ENCODE measurements around the gene LAYN. TPM values are rescaled to one million over a fixed set of nuclear protein-coding genes. Genes with fewer than 3 reads are reported as not detected.

LAYN gene
- polyA plus RNA-seq, 3 donors, result 2.0 to 13.4 (median 4.9) TPM

DNA sequence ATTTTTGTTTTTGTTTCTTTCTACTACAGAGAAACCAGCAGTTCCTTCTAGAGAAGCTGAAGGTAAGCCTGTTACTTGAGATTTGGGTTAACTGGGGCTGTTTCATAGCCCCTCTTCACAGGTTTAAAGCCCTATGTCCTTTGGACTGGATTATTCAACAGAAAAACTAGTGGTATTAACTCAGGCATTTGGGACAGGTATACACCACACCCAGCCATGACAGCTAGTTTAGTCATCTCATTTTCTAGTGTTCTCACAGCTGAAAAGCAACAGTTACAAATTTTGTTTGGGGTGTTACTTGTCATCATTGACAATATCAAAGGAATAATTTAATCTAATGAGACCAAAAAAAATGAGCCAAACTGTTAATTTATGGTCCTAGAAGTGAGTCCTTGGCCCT lies 14.0 kb downstream of the LAYN start:
- H3K27ac ChIP-seq (ENCODE audit: low read depth, low read length), result no peak overlapping the region

DNA sequence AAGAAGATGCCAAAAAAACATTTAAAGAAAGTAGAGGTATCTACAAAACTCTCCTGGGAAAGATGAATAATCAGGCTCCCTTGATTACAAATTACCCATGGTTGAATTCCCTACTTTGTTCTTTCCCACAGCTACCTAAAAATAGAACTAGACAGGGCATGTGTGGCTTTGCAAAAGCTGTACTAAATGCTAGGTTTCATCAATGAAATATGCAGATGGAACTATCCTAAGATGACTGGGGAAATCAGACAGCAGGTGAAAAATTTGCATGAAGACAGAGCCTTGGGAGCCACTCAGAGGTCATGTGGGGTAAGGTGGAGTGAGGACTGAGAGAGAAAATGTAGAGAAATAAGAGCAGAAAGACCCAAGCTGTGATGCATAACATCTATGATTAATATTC lies 14.7 kb downstream of the LAYN start:
- H3K27ac ChIP-seq (ENCODE audit: low read depth, low read length), result no peak overlapping the region

DNA sequence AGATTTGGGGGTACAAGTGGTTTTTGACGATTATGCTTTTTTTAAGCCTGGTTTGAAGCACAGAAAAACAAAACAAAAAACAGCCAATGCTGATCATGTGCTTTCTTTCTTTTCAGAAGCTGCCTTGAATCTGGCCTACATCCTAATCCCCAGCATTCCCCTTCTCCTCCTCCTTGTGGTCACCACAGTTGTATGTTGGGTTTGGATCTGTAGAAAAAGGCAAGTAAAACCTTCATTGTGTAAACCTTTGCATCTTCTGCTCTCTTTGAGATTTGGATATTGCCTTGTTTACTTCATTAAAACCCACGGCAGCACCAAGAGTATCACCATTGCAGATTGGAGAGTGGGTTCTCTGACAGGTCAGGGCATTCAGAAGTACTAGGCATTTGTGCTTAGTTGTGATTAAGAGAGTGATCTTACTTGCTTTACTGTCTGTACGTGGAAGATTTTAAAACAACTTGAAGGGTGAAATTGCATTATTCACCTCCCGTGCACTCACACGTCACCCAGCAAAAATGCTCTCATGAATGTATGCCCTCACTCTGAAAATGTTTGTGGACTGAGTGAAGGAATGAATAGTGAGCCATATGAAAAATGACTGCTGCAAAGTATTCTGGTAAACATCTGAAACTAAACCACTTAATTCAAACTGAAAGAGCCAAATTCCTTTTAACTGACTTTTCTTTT lies 17.0 kb downstream of the LAYN start:
- 77 to 83% (median 79%) methylated on average over 5 of the region's 5 CpGs for WGBS, 3 donors
- no peak overlapping the region for H3K27ac ChIP-seq (ENCODE audit: low read depth, low read length)

DNA sequence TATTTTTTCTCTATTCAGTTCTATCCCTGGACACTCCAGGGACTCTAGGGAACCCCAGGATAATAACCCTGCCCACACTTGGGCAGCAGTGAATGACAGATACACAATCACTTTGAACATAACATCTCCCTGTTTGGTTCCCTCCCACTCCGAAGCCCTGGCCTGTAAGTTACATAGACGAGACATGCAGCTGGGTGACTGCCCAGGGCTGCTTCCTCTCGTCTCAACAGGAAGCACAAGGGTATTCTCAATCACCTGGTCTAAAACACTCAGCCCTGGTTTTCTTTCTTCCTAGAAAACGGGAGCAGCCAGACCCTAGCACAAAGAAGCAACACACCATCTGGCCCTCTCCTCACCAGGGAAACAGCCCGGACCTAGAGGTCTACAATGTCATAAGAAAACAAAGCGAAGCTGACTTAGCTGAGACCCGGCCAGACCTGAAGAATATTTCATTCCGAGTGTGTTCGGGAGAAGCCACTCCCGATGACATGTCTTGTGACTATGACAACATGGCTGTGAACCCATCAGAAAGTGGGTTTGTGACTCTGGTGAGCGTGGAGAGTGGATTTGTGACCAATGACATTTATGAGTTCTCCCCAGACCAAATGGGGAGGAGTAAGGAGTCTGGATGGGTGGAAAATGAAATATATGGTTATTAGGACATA lies 19.4 kb downstream of the LAYN start:
- H3K27ac ChIP-seq (ENCODE audit: low read depth, low read length), result no peak overlapping the region
- 66 to 83% (median 67%) methylated on average over 11 of the region's 11 CpGs for WGBS, 3 donors

DNA sequence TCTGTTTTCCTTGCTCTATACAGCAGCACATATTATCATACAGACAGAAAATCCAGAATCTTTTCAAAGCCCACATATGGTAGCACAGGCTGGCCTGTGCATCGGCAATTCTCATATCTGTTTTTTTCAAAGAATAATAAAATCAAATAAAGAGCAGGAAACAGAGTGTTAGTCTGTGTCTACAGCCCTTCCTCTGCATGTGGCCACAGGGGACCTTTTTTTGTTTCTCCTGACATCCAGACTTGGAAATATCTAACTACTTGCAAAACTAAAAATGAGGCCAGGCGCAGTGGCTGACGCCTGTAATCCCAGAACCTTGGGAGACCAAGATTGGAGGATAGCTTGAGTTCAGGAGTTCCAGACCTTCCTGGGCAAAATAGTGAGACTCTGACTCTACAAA lies 20.3 kb downstream of the LAYN start:
- H3K27ac ChIP-seq (ENCODE audit: low read depth, low read length), result no peak overlapping the region
- WGBS, 3 donors, result 65 to 77% (median 66%) methylated on average over 3 of the region's 3 CpGs

DNA sequence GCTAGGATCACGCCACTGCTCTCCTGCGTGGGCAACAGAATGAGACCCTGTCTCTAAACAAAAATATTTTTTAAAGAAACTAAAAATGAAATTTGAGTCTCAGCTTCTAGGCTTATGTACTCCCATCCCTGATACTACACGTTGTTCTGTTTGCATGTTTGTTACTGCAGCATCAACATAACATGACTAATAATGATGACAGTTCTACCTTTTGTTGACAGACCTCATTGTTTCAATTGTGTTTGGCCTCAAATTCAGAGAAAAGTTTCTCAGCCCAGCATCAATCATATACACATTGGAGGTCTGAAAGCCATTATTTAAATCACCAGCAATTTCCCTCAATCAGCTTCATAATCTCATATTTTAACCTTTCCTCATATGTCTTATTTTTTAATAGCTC lies 20.8 kb downstream of the LAYN start:
- no peak overlapping the region for H3K27ac ChIP-seq (ENCODE audit: low read depth, low read length)
- WGBS, 3 donors, result 75 to 87% (median 83%) methylated on average over 3 of the region's 3 CpGs

DNA sequence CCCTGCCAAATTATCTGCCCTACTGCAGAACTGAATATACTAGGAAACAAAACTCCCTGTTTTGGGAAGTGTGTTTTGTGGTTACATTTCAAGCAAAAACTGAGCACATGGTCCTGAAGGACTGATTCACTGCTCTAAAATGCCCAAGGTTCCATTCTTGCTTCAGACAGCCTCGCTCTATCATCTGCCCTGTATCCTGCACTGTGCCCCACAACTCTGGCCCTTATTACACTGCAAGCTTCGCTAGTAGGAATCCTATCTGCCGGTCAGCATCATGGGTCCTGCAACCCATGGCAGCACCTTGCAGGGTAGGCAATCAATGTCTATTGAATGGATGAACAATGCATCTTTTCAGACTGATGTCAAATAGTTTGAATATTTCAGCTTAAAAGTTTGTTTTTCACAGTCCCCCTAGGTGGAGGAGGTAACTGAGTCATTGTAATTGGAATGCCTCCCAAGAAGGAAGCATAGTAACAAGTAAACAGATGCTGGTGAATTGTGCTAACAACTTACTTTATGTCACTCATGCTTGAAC lies 21.3 kb downstream of the LAYN start:
- WGBS, 3 donors, result 51 to 85% (median 55%) methylated on average over 3 of the region's 3 CpGs
- H3K27ac ChIP-seq (ENCODE audit: low read depth, low read length), result no peak overlapping the region

DNA sequence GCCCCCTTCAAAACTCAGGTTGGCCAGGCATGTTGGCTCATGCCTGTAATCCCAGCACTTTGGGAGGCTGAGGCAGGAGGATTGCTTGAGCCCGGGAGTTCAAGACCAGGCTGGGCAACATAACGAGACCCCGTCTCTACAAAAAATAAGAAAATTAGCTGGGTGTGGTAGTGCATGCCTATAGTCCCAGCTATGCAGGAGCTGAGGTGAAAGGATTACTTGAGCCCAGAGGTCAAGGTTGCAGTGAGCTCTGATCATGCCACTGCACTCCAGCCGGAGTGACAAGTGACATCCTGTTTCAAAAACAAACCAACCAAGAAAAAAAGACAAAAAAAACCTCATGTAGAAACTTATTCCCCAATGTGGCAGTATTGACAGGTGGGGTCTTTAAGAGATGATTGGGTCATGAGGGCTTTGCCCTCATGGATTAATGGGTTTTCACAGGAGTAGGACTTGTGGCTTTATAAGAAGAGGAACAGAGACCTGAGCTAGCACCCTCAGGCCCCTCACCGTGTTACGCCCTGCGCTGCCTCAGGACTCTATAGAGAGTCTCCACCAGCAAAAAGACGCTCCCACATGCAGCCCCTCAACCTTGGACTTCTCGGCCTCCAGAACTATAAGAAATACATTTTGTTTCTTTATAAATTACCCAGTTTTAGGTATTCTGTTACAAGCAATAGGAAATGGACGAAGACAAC lies 22.3 kb downstream of the LAYN start:
- H3K27ac ChIP-seq (ENCODE audit: low read depth, low read length), result no peak overlapping the region
- WGBS, 3 donors, result 78 to 93% (median 89%) methylated on average over 10 of the region's 10 CpGs

DNA sequence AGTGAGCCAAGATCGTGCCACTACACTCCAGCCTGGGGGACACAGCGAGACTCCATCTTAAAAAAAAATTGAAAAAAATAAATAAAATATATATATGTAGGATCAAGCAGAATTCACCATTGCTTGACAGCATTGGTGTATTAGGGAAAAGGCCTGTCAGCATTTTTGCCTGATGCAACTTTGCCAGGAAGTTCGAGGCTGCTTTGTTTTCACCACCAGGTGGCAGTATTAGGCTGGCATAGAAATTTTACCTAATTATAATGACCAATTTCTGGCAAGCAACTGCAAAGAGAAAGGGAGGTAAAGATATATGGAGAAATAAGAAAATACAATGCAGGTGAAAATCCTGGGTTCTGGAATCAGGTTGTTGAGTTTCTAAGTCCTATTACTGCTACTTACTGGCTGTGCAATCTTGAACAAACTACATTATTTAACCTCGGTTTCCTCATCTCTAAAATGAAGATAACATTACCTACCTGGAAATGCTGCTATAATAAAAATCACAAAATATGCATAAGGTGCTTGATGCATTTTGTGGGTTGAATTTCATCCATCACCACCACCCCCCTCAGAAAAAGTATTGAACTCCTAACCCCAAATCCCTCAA lies 24.7 kb downstream of the LAYN start:
- 68 to 73% (median 70%) methylated on average over 4 of the region's 4 CpGs for WGBS, 3 donors
- H3K27ac ChIP-seq (ENCODE audit: low read depth, low read length), result no peak overlapping the region

DNA sequence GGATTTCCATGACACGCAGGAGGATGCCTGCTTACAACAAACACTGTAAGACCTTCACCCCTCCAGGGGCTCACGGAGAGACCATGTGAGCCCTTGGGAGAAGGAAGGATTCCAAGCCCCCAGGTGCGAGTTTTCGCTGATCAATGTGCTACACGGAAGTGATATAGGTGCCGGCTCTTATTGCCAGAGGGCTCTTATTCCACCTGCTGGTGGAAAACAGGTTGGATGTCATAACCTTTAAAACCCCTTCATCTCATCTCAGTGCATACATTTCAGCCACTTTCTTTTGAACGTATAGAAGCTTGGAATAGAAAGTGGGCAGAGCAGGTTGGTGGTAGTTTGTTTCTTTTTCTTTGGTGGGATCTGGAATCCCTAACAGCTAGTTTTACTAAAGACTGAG lies 25.8 kb downstream of the LAYN start:
- H3K27ac ChIP-seq (ENCODE audit: low read depth, low read length), result no peak overlapping the region
- 49 to 85% (median 82%) methylated on average over 7 of the region's 7 CpGs for WGBS, 3 donors

DNA sequence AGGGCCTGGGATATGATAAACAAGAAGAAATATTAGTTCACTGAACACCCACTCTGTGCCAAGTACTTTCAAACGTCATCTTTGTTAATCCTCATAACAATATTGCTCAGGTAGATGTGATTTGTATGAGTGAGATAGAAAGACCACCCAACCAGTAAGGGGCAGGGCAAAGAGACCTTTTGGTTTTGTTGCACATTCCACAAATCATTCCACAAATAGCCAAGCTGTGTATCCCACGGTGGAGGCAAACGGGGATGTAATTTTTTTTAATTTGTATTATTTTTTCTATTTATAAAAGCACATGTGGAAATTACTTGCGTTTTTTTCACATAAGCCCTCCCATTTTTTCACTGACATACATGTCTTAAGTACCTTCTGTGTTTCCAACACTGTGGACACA lies 29.0 kb downstream of the LAYN start:
- WGBS, 3 donors, result 52 to 73% (median 70%) methylated on average over 4 of the region's 4 CpGs
- H3K27ac ChIP-seq (ENCODE audit: low read depth, low read length), result no peak overlapping the region

DNA sequence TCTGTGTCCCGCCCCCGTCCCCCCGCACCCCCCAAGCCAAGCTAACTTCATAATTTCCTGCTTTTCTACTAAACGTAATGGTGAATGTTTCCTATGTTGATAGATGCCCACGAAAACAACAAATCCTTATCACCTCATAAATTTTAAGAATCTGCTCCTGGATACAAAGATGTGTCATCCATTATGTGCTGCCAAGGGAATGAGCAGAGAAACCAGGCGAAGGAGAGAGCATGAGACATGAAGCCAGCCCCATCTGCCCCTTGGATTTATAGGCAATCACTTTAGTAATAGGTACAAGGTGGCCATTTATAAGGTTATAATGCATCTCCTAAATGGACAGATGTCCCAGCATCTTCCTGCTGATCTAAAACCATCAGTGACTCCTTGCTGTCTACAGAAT lies 30.3 kb downstream of the LAYN start:
- WGBS, 3 donors, result 63 to 79% (median 75%) methylated on average over 6 of the region's 6 CpGs
- H3K27ac ChIP-seq (ENCODE audit: low read depth, low read length), result no peak overlapping the region

DNA sequence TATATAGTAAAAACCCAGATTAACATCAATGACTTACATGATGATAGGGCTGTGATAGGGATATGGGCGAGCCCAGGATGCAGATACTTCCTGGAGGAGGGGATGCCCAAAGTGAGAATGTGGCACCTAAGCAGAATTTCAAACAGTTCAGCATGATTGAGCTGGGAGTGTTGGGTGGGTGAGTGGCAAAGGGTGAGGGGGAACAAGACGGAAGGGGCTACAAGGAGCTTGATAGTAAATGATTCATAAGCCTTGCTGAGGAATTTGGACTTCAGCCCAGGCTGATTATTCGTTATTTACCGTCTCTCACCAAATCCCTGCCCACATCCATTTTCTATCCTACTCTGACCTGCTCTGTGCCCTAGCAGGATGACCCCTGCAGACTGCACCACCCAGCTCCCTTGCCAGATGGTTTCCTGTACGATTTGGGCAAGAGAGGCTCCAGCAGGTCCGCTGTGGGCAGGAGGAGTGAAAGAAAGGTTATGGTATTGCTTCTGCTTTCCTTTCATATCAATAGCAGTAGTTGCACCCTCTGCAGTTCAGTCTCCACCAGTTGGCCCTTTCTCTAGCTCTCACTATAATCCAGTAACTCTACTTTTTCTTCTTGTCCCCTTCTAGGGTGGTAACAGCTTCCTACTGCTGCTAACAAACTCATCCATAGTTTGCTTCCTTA lies 31.4 kb downstream of the LAYN start:
- 40 to 55% (median 41%) methylated on average over 6 of the region's 6 CpGs for WGBS, 3 donors
- H3K27ac ChIP-seq (ENCODE audit: low read depth, low read length), result no peak overlapping the region

DNA sequence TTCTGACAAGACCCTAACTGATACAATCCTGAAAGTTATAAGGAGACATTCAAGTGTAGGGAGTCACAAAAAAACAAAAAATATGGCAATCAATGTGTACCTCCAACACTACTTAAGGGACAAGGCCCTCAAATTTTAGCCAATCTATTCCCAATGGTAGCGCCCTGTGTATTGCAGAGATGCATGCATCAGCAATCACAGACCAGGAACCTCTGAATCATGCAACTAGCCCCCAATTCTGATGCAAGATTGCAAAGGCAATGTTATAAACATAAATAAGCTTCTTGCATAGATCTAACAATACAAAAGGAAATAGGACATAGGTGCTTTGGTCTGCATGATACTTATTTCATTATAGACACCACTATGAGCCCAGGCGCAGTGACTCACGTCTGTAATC lies 32.1 kb downstream of the LAYN start:
- 93 to 99% (median 98%) methylated on average over 3 of the region's 3 CpGs for WGBS, 3 donors
- no peak overlapping the region for H3K27ac ChIP-seq (ENCODE audit: low read depth, low read length)

DNA sequence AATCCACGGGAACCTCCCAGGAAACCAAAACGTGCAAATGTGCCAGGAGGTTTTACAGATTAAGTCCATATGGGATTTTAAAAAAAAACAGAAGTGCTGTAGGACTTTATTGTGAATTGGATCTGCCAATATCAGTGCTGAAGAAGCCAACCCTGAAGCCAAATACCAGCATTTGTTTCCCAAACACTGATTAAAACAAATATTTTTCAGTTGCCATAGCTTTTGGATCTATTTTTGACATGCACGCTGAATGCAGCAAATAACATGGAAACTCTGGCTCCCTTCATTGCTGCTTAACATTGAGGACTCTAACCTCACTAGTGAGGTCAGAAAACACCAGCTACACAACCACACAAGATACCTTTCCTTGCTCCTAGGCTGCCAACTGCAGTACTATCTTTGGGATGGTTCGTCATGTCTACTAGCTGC lies 33.3 kb downstream of the LAYN start:
- no peak overlapping the region for H3K27ac ChIP-seq (ENCODE audit: low read depth, low read length)
- 29 to 37% (median 33%) methylated on average over 4 of the region's 4 CpGs for WGBS, 3 donors

DNA sequence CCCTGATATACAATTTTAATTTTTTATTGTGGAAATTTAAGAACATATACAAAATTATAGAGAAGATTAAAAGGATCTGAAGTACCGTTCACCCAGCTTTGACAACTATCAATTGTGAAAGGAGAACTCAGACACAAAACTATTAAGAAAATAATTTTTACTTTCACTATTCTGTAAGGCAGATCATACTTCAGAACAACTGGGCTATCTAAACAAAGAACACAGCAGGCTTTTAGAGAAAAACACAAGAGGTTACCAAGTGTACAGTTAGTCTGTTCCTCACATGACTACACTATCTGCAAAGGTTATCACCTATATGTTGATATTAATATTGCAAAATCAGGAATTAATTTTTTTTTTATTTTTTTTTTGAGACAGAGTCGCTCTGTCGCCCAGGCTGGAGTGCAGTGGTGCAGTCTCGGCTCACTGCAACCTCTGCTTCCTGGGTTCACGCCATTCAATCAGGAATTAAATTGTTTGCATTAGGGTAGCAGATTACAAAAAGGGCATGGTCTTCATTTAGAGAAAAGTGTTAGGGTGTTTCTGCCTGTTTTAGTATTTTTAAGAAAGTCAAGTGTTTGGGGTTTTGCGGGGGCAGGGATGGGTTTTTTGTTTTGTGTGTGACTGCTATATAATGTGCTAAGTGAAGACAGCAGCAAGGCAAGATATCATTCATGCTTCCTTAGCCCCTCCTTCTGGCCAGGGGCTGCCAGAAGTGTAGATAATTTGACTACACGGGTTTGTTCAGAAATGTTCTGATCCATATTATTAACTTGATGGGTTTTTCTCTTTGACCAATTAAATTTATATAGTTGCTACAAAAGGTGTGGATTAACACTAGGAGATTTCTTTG lies 34.1 kb downstream of the LAYN start:
- H3K27ac ChIP-seq (ENCODE audit: low read depth, low read length), result no peak overlapping the region
- WGBS, 3 donors, result 33 to 51% (median 40%) methylated on average over 7 of the region's 7 CpGs

DNA sequence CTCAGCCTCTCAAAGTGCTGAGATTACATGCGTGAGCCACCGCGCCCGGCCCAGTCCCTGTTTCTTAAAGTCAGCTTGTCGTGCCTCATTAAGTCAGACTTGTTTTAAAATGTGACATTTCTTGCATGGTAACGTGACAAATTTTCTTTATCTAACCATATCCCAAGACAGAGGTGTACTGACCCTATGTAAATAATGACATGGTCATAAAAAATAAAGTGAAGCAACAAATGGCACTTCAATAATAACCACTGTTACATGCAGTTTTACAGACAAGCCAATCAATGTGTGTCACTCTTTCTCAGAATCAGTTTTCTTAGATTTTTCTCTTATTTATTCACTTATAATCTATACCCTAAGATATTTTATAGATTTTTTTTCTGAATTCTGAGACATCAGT lies 35.2 kb downstream of the LAYN start:
- WGBS, 3 donors, result 90 to 96% (median 94%) methylated on average over 6 of the region's 6 CpGs
- H3K27ac ChIP-seq (ENCODE audit: low read depth, low read length), result no peak overlapping the region

DNA sequence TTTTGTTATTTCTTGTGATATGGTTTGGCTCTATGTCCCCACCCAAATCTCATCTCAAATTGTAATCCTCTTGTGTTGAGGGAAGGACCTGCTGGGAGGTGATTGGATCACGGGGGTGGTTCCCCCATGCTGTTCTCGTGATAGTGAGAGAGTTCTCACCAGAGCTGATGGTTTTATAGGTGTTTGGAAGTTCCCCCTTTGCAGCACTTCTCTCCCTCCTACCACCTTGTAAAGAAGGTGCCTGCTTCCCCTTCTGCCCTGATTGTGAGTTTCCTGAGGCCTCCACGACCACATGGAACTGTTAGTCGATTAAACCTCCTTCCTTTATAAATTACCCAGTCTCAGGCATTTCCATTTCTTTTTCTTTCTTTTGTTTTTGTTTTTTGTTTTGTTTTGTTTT lies 37.3 kb downstream of the LAYN start:
- 63 to 80% (median 76%) methylated on average over 4 of the region's 4 CpGs for WGBS, 3 donors

More for the DNA sequence above, 37.3 kb downstream of the LAYN start:
- H3K27ac ChIP-seq (ENCODE audit: low read depth, low read length), result no peak overlapping the region

All from adipose tissue (tissue), 3 donors.